ENCODE measurements around the gene DDX51. TPM values are rescaled to one million over a fixed set of nuclear protein-coding genes. Genes with fewer than 3 reads are reported as not detected.
"Not testable (repeated sequence)": the region's sequence is repeated elsewhere in the genome, so short reads cannot be mapped to it uniquely, and the experiment has no call there.

DDX51 gene
- total RNA-seq, 2 donors from 2014 or later: 16.1 to 27.4 TPM

GRCh38 chr12:132138941-132139871 lies 4.9 kb downstream of the DDX51 start:
- Histone ChIP-seq H3K36me3 (replicated peaks in 1 of 2; ENCODE audit: insufficient read depth in 1 of 2, low read depth in 2 of 2) (peaks cover 11 to 27% of the 10 kb centered on the region in 2 donors), H3K4me1 (peaks cover 12% of the 10 kb centered on the region), H3K9me3 (no peaks in the 10 kb centered on the region), H3K4me3 (no peak overlapping the region), H3K27ac (no peak overlapping the region), H3K27me3 (no peaks in the 10 kb centered on the region)
- intact Hi-C loops (cut with DNase I): no loop called here
- 94 to 95% methylated on average over 32 to 33 of the region's 34 CpGs for WGBS, 2 donors
- no peak for ATAC-seq
- TF ChIP-seq CTCF (IDR thresholded peaks at IDR 0.05) (no peak), POLR2A (IDR thresholded peaks at IDR 0.05) (no peak)
- DNase-seq: no peak

GRCh38 chr12:132137483-132138125 lies 6.5 kb downstream of the DDX51 start:
- peaks cover 4% of the 10 kb centered on the region for H3K4me1 ChIP-seq
- H3K27me3 ChIP-seq: no peaks in the 10 kb centered on the region
- H3K4me3 ChIP-seq: no peak overlapping the region
- no peak overlapping the region for H3K27ac ChIP-seq
- ATAC-seq (no peak), DNase-seq (no peak)
- WGBS, 2 donors: 63 to 74% methylated on average over 13 of the region's 13 CpGs
- TF ChIP-seq POLR2A (IDR thresholded peaks at IDR 0.05): no peak
- TF ChIP-seq CTCF (IDR thresholded peaks at IDR 0.05): no peak
- peaks cover 11 to 27% of the 10 kb centered on the region in 2 donors for H3K36me3 ChIP-seq (replicated peaks in 1 of 2; ENCODE audit: insufficient read depth in 1 of 2, low read depth in 2 of 2)
- no peaks in the 10 kb centered on the region for H3K9me3 ChIP-seq
- intact Hi-C loops (cut with DNase I): no loop called here

- H3K27me3 ChIP-seq; H3K27ac ChIP-seq; DNase-seq; intact Hi-C loops (cut with DNase I); H3K9me3 ChIP-seq; H3K4me1 ChIP-seq; ATAC-seq; H3K4me3 ChIP-seq: not testable (repeated sequence)
- 78 to 80% methylated on average over 2 to 13 of the region's 21 CpGs for WGBS, 2 donors
- peaks cover 7 to 21% of the 10 kb centered on the region in 2 donors for H3K36me3 ChIP-seq (replicated peaks in 1 of 2; ENCODE audit: insufficient read depth in 1 of 2, low read depth in 2 of 2)
Observed at GRCh38 chr12:132136226-132136625, 7.9 kb downstream of the DDX51 start.

- 53 to 77% methylated on average over 3 to 6 of the region's 39 CpGs for WGBS, 2 donors
- DNase-seq; H3K27ac ChIP-seq; H3K9me3 ChIP-seq; ATAC-seq; H3K4me3 ChIP-seq; H3K27me3 ChIP-seq; H3K4me1 ChIP-seq; intact Hi-C loops (cut with DNase I): not testable (repeated sequence)
- H3K36me3 ChIP-seq (replicated peaks in 1 of 2; ENCODE audit: insufficient read depth in 1 of 2, low read depth in 2 of 2): peaks cover 0 to 10% of the 10 kb centered on the region in 2 donors
Observed at GRCh38 chr12:132134653-132135183, 9.4 kb downstream of the DDX51 start.

GRCh38 chr12:132133952-132134652 lies 10.0 kb downstream of the DDX51 start:
- Histone ChIP-seq H3K4me1 (no peaks in the 10 kb centered on the region), H3K9me3 (no peaks in the 10 kb centered on the region), H3K36me3 (replicated peaks in 1 of 2; ENCODE audit: insufficient read depth in 1 of 2, low read depth in 2 of 2) (peaks cover 0 to 4% of the 10 kb centered on the region in 2 donors), H3K27ac (no peak overlapping the region), H3K4me3 (no peak overlapping the region), H3K27me3 (no peaks in the 10 kb centered on the region)
- 11 to 60% methylated on average over 15 to 27 of the region's 27 CpGs for WGBS, 2 donors
- TF ChIP-seq POLR2A (IDR thresholded peaks at IDR 0.05) (no peak), CTCF (IDR thresholded peaks at IDR 0.05) (no peak)
- no peak for DNase-seq
- no peak for ATAC-seq
- intact Hi-C loops (cut with DNase I): no loop called here
